ENCODE results near the gene CDHR2.

CDHR2 gene

DNA sequence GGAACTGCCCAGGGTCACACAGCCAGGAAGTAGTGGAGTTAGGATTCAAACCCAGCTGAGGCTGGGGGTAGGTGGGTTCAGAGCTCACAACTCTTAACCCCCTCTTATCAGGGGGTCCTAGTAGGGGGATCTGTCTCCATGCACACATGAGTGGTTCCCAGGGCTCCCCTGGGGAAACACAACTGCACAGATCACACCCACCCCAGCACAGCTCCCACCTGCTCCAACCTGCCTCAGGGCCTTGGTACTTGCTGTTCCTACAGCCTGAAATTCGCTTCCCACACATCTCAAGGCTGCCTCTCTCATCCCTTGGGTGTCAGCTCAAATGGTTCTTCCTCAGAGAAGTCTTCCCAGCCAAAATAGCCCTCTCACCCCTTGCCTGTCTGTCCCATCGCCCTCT, 76.4 kb downstream of the CDHR2 start:
- DNase-seq, result no peak

DNA sequence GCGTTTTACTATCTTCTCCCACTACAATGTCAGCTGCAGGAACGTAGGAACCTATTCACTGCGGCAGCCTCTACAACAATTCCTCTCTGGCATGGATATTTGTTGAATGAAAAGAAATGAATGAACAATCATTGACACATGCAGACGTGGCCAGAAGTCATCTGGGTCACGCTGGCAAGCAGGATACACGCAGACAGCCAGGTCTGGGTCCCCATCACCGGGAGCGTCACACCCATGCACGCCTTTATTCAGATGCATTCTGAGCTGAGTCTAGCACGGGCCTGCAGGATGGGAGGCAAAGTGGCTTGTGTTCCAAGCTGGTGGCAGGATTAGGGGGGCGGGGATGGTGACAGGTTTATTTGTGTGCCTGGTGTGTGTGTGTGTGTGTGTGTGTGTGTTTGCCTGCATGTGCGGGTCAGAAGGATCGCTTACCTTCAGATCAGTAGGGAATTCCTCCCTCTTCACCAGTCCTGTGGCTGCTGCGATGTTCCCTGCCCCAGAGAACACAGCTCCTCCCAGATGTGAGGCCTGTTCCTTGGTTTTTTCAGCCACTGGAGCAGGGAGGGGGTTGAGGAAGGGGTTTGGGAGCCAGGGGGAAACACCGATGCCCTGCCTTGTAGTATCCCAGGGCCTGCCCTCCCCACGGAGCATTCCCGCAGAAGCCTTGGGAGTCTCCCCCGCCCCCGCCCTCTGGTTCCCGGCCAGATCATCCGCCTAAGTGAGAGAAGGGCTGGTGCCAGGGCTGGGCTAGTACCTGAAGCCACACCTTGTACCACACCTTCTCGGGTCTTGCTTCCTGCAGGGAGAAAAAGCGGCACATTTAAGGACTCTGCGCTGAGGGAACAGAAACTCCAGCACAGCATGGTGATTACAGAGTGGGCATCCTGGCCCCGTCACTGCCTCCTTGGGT, 77.1 kb downstream of the CDHR2 start:
- no peak for DNase-seq

DNA sequence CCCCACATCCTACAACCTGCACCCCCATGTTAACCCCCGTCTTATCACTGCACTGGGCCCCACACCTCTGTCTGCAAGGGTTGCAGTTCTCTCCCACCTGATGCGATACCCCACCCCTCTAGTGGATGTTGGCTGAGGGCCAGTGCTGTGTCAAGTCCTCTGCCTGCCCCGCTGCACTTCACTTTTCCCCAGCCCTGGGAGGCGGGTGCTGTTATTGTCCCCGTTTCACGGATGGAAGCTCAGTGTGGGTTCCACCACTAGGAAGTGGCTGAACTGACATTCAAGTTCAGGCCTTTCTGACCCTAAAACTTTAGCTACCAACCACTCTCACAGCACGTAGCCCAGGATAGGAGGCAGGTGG, 77.7 kb downstream of the CDHR2 start:
- no peak for DNase-seq

DNA sequence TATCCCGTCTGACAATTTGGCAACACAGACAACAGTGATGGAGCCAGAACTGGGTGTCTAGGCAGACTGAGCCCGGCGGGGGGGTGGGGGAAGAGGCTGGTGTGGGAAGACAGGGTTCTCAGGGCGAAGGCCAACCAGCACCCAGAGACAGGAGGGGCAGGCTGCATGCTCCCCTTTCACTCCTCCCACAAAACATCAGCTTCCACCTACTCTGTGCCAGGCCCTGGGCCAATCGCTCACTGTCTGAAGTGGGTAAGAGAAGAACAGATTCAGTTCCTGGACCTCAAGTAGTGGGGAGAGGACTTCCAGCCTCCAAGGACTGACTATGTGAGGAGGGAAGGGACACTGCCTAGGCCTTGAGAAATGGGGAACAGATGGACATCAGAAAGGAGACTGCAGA, 78.4 kb downstream of the CDHR2 start:
- DNase-seq, result no peak

DNA sequence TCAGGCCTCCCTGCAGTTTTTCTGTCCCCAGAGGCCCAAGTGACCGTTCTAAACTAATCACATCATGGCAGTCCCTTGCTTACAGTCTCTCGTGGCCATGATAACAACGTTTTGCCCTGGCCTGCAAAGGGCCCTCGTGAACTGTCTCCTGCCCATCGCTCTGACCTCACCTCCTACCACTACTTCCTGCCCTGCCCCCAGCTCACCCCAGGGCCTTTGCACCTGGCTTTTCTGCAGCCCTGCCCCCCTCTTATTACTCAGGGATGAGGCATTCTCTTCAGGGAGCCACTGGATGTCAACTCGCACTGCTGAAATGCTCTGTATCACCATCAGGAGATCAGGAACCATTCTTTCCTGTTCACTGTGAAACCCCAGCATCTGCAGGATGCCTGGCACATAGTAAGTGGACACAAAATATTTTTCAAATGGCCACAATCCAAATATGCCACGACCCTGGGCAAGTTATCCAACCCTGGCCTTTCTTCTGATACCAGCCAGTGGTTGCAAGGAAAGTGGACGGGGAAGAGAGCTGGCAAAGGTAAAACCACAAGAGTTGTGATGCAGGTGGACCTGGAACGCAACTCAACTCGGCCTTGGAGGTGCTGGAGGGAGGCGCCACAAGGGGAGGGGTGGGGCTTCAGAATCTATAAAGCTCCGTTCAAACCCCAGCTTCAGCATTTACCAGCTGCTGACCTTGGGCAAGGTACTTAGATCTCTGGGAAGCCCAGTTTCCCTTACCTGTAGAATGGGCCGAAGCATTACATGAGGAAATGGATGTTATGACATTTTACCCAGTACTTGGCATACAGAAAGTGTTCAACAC, 79.5 kb downstream of the CDHR2 start:
- DNase-seq, result no peak

DNA sequence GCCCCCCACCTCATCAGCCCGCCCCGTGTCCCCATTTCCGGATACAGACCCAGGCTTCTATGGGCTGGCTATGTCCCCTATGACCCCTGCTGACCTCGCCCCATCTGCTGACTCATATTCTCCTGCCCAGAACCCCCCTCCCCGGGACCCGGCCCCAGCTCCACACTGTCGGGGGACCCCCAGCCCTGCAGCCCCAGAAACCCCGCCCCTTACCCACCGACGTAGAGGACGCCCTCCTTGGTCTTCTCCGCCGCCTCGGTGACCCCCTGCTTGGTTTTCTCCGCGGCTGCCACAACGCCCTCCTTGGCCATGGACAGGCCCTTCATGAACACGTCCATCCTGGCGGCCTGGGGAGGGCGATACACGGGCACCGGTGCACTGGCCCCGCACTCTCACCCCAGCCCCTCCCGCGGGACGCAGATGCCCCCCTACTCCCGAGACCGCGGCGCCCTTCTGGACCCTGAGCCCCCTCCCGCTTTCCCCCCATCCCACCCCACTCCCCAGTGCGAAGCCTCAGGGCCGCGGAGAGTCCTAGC, 80.2 kb downstream of the CDHR2 start:
- no peak for DNase-seq

DNA sequence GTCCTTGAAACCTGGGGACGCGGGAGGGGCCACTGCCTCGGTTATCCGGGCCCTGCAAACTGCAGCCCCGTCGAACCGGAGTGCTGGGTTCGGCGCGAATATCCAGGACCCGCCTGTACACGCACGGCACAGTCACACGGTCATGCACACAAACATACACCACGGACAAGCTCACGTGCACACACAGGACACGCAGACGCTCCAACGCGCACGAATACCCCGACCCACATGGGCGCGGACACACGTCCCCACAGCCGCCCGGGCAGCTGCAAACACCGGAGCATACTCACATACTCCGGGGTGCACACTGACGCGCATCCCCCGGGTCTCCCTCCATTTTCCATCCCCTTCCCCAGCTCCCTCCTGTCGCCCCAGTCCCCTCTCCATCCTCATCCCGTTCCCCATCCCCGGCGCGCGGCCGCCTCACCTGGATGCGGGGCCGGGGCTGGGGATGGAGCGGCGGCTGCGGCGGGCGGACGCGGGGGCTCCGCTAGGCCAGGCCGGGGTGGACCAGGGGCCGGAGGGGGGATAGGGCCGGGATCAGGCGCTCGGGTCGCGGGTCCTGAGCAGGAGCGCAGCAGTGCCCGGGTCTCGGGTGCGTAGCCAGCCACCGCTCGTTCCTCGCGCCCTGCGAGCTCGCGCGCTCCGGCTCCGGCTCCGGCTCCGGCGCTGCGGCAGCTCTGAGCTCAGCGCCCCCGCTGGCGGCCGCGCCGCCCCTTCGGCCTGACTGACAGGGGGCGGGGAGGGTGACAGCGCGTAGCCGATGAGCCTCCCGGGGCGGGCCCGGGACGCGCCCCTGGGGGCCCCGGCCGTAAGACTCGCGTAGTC, 80.9 kb downstream of the CDHR2 start, which contains the start of the genes EIF4E1B and SNCB:
EIF4E1B (plus strand) TSS at position 823 of the 828 bp plus-strand sequence. CDS start 12,113 bp downstream, outside the sequence.
SNCB (minus strand) TSS at position 682 of the 828 bp plus-strand sequence. CDS start 880 bp downstream, outside the sequence.
- DNase-seq, result peak; percentile 43

DNA sequence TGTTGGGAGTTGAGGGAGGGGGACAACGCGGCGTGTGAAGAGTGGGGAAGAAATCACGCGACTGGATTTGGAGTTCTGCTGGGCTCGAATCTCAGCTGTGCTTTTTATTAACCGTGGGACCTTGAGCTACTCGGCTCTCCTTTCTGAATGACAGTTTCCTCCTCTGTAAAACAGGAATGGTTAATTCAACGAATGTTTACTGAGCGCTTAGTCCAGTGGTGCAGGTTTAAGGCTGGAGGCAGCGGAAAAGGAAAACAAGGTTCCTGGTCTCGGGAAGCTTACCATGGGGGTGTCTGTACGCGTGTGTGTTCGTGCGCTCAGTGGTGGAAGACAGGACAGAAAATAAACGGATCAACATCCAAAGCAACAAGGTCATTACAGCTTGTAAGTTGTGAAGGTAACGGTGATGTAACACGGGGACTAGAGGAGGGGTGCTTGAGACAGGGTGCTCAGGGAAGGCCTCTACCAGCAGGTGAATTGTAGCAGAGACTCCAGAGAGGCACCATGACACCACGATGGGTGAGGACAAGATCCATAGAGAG, 81.6 kb downstream of the CDHR2 start:
- no peak for DNase-seq

DNA sequence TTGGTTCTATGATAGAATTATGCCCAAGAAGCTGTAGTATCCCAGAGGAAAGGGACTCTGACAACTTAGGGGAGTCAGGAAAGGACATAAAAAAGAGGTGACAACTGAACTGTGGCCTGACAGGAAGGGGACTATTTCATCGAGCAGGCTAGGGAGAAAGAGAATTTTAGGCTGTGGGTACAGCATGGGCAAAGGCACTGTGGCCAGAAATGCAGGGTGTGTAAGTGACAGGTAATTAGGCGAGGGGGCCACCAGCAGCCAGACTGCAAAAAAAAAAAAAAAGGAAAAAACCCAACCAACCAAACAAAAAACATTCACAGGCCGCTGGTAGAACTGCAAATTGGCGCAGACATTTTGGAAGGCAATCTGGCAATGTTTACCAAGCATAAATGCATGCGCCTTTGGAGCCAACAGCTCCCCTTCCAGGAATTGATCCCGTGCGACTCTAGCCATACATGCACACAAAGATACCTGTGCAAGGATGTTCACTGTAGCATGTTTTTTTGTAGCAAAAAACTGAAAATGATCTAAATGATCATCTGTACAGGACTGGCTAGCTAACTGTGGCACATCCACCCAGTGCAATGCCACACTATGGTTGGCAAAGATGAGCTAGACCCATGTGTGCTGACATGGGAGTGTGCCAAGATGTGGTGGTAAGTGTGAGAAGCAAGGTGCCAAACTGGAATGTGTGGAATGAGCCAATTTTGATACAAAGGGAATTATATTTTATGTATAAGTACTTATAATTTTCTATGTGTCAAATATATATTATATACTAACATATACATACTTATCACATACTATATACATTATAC, 82.5 kb downstream of the CDHR2 start:
- DNase-seq, result no peak

DNA sequence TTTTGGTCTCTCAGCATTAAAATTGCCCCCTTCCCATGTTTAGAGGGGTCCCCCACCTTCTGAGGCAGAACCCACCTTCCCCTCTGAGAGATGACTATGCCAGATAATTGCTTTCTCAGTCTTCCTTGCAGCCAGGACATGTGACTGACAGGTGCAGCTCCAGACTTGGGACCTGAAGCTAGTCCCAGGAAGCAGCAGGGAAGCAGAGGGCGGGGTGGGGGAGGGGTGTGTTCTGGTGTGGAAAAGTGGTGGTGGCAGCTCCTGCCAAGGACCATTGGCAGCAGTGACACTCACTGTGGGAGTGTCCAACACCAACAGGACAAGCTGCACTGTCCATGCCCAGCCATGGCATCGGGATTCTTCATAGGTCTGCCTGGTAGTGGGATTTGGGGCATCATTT, 83.6 kb downstream of the CDHR2 start:
- no peak for DNase-seq

DNA sequence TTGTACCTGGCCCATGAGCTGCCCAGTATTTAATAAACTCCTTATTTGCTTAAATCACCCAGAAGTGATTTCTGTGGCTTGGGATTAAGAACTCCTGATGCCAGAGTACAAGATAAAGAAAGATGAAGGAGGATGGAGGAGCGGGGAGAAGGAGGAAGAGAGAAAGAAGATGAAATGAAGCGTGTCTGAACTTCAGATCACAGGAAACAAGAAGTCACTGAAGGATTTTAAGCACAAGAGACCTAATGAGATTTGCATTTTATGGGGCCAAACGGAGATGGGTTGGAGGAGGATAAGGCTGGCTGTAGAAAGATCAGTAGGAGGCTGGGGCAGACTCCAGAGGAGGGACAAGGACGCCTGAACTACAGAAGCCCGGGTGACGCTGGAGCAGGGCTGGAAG, 84.5 kb downstream of the CDHR2 start:
- no peak for DNase-seq

DNA sequence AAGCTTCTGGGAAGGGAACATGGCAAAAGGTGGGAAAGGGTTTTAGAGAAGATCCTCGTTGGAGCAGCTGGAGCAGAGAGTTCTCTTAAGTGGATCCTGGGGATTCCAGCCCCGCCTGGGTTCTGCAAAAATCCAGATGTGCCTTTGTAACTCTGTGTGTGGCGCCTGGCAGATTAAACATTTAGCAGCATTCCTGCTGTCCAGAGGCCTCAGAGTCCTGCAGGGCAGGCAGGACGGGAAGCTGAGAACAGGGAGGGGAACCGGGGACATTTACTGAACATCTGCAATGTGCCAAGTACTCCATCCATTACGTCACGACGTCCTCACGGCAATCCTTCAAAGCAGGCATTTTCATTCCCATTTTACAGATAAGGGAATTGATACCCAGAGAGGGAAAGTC, 87.3 kb downstream of the CDHR2 start:
- DNase-seq, result no peak

DNA sequence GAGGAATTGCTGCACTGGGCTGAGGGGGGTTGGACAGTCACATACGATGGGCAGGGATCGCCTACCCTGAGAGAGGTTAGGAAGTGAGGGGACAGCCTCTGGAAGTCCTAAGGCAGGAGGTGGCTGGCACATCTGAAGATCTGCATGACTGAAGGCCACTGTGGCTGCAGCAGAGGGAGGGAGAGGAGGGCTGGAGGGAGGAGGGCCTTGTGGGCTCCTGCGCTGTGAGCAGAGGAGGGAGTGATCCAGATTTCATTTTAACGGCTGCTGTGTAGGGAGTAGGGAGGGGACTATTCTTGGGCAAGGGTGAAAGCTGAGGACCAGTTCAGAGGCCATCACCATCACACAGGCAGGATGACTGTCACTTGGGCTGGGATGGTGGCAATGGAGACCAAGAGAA, 88.4 kb downstream of the CDHR2 start:
- no peak for DNase-seq

DNA sequence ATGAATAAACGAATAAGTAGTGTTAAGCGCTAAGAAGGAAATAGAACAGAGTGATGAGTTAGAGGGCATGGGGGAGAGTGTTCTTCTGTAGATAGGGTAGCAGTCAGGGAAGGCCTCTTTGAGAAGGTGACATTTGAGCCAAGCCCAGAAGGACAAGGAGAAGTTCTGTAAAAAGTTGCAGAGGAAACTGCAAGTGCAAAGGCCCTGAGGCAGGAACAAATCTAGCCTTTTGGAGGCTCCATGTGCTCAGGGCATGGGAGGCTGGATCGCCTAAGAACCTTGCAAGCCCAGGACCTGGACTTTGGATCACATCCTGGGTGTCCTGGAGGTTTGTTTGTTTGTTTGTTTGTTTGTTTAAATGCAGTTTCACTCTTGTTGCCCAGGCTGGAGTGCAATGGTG, 89.3 kb downstream of the CDHR2 start:
- DNase-seq, result no peak

DNA sequence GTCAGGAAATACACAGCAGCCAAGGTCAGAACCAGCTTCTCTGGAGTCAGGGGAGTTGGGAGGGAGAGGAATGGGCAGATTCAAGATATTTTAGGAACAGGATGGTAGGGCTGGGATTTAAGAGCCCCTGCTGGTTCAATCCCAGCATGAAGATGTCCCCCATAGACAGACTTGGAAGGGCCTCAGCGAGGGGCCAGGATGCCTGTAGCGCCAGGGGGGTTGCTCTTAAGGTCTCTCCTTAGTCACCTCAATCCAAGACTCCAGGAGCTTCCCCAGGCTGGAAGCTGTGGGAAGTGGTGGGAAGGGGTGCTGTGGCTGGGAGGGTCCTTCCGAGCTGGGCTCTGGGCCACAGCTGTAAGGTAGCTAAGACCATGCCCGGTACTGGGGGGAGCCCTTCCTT, 90.1 kb downstream of the CDHR2 start:
- DNase-seq, result no peak

DNA sequence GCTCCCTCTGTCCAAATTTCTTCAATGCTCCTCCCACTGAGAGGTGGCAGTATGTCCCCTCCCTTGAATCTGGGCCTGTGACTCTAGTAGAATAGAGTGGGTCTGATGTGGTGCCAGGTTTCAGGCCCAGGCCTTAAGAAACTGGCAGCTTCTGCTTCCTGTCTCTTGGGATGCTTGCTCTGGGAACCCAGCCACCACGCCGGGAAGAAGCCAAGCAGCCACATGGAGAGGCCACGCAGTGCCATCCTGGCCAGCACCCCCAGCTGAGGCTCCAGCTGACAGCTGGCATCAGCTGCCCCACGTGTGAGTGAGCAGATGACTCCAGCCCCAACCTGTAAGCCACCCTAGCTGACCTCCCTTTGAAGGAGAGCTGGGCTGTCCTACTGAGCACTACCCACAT, 90.8 kb downstream of the CDHR2 start:
- DNase-seq, result no peak

DNA sequence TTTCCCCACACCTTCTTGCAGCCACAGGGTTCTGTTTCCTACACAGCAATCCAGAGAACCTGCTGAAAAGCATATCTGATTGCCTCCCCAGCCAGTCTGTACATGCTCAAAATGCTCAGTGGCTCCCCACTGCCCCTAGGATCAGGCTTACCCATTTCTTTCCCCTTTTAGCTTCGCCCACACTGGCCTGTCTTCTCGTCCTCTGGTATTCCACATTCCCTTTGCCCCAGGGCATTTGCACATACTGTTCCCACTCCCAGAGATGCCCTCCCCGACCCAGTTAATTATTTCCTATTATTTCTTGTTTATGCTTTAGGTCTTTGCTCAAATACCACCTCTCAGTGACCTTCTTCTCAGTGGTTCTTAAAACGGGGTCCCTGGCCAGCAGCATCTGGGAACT, 91.5 kb downstream of the CDHR2 start:
- no peak for DNase-seq

DNA sequence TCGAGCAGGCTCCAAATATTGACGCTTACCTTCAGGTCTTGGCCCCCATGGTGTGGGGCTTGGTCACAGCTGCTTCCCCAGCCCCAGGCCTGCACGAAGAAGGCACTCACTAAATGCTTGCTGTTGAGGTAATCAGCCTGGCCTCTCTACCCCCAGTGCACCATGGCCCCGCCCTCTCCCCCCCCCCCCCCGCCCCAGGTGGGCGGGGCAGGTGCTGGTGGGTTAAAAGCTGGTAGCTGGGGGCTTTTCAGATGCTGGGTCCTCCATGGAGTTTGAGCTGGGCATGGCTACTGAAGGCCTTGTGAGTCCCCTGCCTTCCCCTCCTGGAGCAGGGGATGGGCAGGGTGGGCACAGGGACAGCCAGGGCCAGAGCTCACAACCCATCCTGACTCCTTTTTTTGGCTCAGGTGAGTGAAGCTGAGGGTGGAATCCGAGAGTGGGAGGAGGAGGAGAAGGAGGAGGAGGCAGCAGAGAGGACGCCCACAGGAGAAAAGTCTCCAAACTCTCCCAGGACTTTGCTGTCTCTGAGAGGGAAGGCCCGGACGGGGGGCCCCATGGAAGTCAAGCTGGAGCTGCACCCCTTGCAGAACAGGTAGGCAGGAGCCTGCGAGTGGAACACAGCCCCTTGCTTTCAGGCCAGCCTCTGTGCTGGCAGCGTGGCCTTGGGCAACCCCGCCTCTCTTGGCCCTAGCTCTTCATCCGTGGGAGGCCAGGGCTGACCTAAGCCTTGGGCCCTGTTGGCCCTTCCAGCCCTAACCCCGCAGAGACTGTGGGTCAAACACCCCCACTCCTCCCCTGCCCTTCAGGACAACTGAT, 93.7 kb downstream of the CDHR2 start:
- DNase-seq, result no peak

DNA sequence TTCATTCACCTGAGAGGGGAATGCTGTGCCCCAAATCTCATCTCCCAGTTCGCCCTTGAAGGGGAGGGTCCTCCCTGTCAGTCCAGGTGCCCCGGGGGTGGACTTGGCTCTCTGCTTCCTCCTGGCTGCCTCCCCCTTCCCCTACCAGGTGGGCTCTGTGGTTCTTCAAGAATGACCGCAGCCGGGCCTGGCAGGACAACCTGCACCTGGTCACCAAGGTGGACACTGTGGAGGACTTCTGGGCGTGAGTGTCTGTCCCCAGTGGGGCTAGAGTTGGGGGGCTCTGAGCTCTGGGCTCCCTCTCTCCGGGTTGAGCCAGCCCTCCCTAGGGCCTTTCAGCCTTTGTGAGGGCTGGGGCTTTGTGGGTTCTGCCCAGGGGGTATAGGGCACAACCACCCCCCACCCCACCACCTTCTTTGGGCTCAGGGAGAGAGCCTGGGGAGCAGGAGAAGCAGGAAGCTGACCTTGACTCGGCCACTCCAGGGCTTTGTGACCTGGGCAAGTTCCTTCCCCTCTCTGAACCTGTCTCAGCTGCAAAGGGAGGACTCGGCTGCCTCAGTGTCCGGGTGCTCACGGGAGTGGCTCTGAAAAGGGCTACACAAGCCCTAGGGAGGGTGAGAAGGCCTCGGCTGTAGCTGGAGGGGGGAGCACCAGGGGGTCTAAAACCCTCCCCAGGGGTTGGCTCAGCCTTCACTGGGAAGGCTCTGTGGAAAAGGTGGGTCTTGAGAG, 94.5 kb downstream of the CDHR2 start:
- no peak for DNase-seq

DNA sequence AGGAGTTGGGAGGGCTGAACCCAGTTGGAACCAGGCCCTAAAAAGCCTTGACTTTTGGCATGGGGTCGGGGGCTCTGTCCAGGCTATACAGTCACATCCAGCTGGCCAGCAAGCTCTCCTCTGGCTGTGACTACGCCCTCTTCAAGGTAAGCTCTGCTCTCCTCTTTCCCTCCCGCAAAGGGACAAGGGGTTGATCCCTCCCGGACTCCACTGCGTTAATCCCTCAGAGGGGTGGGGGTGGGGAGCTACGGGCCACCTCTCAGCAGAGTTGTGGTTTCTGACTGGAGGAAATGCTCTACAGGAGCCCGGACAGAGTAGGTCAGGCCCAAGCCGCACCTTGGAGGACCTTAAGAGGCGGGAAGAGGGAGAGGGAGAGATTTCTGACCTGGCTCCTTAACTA, 95.2 kb downstream of the CDHR2 start:
- no peak for DNase-seq
